ENCODE measurements around the gene ADGRF5.

- TF ChIP-seq CTCF (conservative IDR thresholded peaks at IDR 0.05) (no peak), EZH2 (IDR thresholded peaks at IDR 0.05; ENCODE audit: low read depth) (no peak)
Measured at GRCh38 chr6:46816626-46817025, 105.1 kb downstream of the ADGRF5 start.
